ENCODE data around the gene KAT6B. TPM values are rescaled to one million over a fixed set of nuclear protein-coding genes. Genes with fewer than 3 reads are reported as not detected.
A peak's percentile ranks its signal among the peaks of the same experiment; 100 is the strongest.

The KAT6B gene
- total RNA-seq, 1 experiment from 2014 or later = 21.1 TPM

DNA sequence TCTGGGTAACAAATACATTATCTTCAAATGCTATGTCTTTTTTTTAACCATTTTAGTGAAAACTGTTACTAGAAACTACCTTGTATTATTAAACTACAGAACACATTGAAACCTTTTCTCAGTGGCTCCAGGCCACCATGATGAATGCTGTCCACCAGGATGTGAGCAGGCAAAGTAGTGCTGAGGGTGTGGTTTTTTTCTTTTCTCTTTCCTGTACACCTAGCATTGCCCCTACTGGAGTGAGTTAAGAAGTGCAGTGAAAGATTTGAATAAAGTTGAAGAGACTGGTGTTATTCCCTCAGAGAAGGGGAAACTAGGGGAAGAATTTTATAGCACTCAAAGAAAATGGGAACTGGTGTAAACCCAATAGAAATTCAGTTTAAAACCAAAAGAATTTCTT, 165.0 kb downstream of the KAT6B start:
- Histone ChIP-seq H3K4me3 (no peak overlapping the region), H3K4me1 (no peaks in the 10 kb centered on the region; the same call in 1 of the 2 replicates), H3K9me3 (replicated peaks) (no peaks in the 10 kb centered on the region), H3K27ac (no peak overlapping the region), H3K27me3 (no peaks in the 10 kb centered on the region), H3K36me3 (peaks cover 7% of the 10 kb centered on the region; the same call in 1 of the 2 replicates)
- DNase-seq = peak in 1 of 2 experiments; percentile 42

GRCh38 chr10:74992068-74992467, 165.7 kb downstream of the KAT6B start:
- Histone ChIP-seq H3K36me3 (peaks cover 7% of the 10 kb centered on the region; the same call in 1 of the 2 replicates), H3K9me3 (replicated peaks) (no peaks in the 10 kb centered on the region), H3K27ac (no peak overlapping the region), H3K27me3 (no peaks in the 10 kb centered on the region), H3K4me1 (no peaks in the 10 kb centered on the region; the same call in 1 of the 2 replicates), H3K4me3 (no peak overlapping the region)
- DNase-seq = no peak

DNA sequence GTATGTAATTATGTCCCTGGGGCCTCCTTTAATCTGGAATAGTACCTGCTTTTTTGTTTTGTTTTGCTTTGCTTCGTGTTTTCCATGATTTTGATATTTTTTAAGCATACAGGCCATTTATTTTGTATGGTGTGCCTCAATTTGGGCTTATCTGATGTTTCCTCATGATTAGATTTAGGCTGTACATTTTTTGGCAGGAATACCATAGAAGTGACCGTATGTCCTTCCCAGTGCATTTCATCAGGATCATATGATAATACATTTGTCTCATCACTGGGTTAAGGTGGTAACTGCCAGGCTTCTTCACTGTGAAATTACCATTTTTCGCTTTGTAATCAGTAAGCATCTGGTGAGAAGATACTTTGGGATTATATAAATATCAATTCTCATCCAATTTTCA, 167.2 kb downstream of the KAT6B start:
- Histone ChIP-seq H3K27me3 (no peaks in the 10 kb centered on the region), H3K9me3 (replicated peaks) (no peaks in the 10 kb centered on the region), H3K27ac (no peak overlapping the region), H3K4me1 (no peaks in the 10 kb centered on the region; the same call in 1 of the 2 replicates), H3K36me3 (peaks cover 11% of the 10 kb centered on the region; the same call in 1 of the 2 replicates), H3K4me3 (no peak overlapping the region)
- DNase-seq = no peak

- no peak overlapping the region for H3K27ac ChIP-seq
- H3K9me3 ChIP-seq (replicated peaks) = no peaks in the 10 kb centered on the region
- H3K27me3 ChIP-seq = no peaks in the 10 kb centered on the region
- no peaks in the 10 kb centered on the region for H3K4me1 ChIP-seq
- no peak for DNase-seq
- H3K4me3 ChIP-seq = no peak overlapping the region
- H3K36me3 ChIP-seq = peaks cover 9% of the 10 kb centered on the region; the same call in 1 of the 2 replicates
Observed at GRCh38 chr10:74994854-74995253, 168.5 kb downstream of the KAT6B start.

GRCh38 chr10:74995806-74996205, 169.4 kb downstream of the KAT6B start:
- Histone ChIP-seq H3K4me3 (no peak overlapping the region), H3K9me3 (replicated peaks) (no peaks in the 10 kb centered on the region), H3K4me1 (no peaks in the 10 kb centered on the region), H3K27ac (no peak overlapping the region), H3K36me3 (peaks cover 9% of the 10 kb centered on the region; the same call in 1 of the 2 replicates), H3K27me3 (no peaks in the 10 kb centered on the region)
- DNase-seq = no peak

GRCh38 chr10:74997163-74997562, 170.8 kb downstream of the KAT6B start:
- H3K27me3 ChIP-seq = no peaks in the 10 kb centered on the region
- H3K36me3 ChIP-seq = peaks cover 9% of the 10 kb centered on the region; the same call in 1 of the 2 replicates
- H3K4me1 ChIP-seq = no peaks in the 10 kb centered on the region
- no peak overlapping the region for H3K27ac ChIP-seq
- no peak for DNase-seq
- H3K9me3 ChIP-seq (replicated peaks) = no peaks in the 10 kb centered on the region
- no peak overlapping the region for H3K4me3 ChIP-seq

GRCh38 chr10:75000748-75001321, 174.4 kb downstream of the KAT6B start:
- Histone ChIP-seq H3K27ac (no peak overlapping the region), H3K4me1 (no peaks in the 10 kb centered on the region), H3K4me3 (no peak overlapping the region), H3K27me3 (no peaks in the 10 kb centered on the region), H3K9me3 (replicated peaks) (no peaks in the 10 kb centered on the region), H3K36me3 (peaks cover 4% of the 10 kb centered on the region; the same call in 1 of the 2 replicates)
- DNase-seq = no peak

GRCh38 chr10:75001715-75002350, 175.4 kb downstream of the KAT6B start:
- H3K36me3 ChIP-seq = peaks cover 4% of the 10 kb centered on the region; the same call in 1 of the 2 replicates
- no peak for DNase-seq
- no peaks in the 10 kb centered on the region for H3K9me3 ChIP-seq (replicated peaks)

DNA sequence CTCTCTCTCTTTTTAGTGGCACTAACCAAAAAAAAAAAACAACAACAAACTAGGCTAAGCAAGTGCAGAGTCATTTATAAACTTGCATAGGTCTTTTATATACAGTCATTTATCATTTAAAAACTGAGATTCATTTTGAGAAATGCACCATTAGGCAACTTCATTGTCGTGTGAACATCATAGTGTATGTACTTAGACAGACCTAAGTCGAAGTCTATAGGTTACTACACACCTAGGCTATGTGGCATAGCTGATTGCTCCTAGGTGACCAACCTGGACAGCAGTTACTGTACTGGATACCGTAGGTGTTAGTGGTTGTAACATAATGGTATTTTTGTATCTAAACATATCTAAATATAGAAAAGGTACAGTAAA, 175.9 kb downstream of the KAT6B start:
- Histone ChIP-seq H3K9me3 (replicated peaks) (no peaks in the 10 kb centered on the region), H3K4me3 (no peak overlapping the region), H3K4me1 (no peaks in the 10 kb centered on the region), H3K36me3 (peaks cover 4% of the 10 kb centered on the region; the same call in 1 of the 2 replicates), H3K27ac (no peak overlapping the region), H3K27me3 (no peaks in the 10 kb centered on the region)
- no peak for DNase-seq

More at GRCh38 chr10:75001715-75002350, 175.4 kb downstream of the KAT6B start:
- Histone ChIP-seq H3K4me1 (no peaks in the 10 kb centered on the region), H3K27me3 (no peaks in the 10 kb centered on the region), H3K27ac (no peak overlapping the region), H3K4me3 (no peak overlapping the region)

- H3K36me3 ChIP-seq = peaks cover 4% of the 10 kb centered on the region; the same call in 1 of the 2 replicates
- no peaks in the 10 kb centered on the region for H3K9me3 ChIP-seq (replicated peaks)
- no peaks in the 10 kb centered on the region for H3K4me1 ChIP-seq
- H3K27ac ChIP-seq = no peak overlapping the region
- no peak overlapping the region for H3K4me3 ChIP-seq
- H3K27me3 ChIP-seq = no peaks in the 10 kb centered on the region
- DNase-seq = no peak
Observed at GRCh38 chr10:75002967-75003594, 176.7 kb downstream of the KAT6B start.

GRCh38 chr10:75003891-75004290, 177.5 kb downstream of the KAT6B start:
- Histone ChIP-seq H3K27ac (no peak overlapping the region), H3K27me3 (no peaks in the 10 kb centered on the region), H3K36me3 (no peaks in the 10 kb centered on the region), H3K4me3 (no peak overlapping the region), H3K4me1 (no peaks in the 10 kb centered on the region), H3K9me3 (replicated peaks) (no peaks in the 10 kb centered on the region)
- DNase-seq = no peak

DNA sequence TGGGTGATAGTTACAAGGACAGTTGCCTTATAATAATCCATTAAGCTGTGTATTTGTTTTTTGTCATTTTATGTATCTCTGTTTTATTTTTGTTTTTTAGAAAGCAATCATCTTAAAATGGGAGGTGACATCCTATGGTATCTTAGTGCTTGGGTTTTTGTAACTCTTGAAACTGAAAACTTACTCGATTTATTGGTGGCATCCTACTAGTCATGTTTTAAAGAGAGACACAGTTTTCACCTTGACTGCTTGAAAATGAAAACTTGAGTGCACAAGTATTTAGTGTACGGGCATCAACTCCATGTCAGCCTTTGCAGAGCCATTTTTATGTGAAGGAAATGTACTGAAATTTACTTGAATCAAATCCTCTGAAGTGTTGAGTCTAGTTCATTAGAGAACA, 181.2 kb downstream of the KAT6B start:
- no peak for DNase-seq
- H3K4me1 ChIP-seq = no peaks in the 10 kb centered on the region
- no peak overlapping the region for H3K27ac ChIP-seq
- H3K9me3 ChIP-seq (replicated peaks) = no peaks in the 10 kb centered on the region
- H3K4me3 ChIP-seq = no peak overlapping the region
- no peaks in the 10 kb centered on the region for H3K36me3 ChIP-seq
- H3K27me3 ChIP-seq = no peaks in the 10 kb centered on the region

GRCh38 chr10:75008952-75009351, 182.6 kb downstream of the KAT6B start:
- no peak for DNase-seq
- no peaks in the 10 kb centered on the region for H3K9me3 ChIP-seq (replicated peaks)

DNA sequence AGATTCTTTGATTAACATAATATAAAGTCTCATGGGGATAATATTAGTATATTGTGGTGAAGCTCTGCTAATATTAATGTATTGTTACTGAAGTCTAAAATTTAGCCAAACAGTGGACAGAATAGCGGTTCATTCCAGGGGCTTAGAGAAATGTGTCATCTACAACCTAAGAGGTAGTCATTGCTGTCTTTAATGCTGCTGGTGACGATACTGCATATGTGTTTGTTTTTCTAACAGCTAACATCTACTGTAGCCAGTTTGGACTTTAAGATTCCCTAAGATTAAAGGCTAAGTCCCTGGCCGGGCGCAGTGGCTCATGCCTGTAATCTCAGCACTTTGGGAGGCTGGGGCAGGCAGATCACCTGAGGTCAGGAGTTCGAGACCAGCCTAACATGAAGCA, 183.0 kb downstream of the KAT6B start:
- Histone ChIP-seq H3K27me3 (no peaks in the 10 kb centered on the region), H3K27ac (no peak overlapping the region), H3K36me3 (no peaks in the 10 kb centered on the region), H3K4me3 (no peak overlapping the region), H3K9me3 (replicated peaks) (no peaks in the 10 kb centered on the region), H3K4me1 (no peaks in the 10 kb centered on the region)
- DNase-seq = no peak

More at GRCh38 chr10:75008952-75009351, 182.6 kb downstream of the KAT6B start:
- Histone ChIP-seq H3K36me3 (no peaks in the 10 kb centered on the region), H3K4me3 (no peak overlapping the region), H3K27ac (no peak overlapping the region), H3K27me3 (no peaks in the 10 kb centered on the region), H3K4me1 (no peaks in the 10 kb centered on the region)

GRCh38 chr10:75010373-75010772, 184.0 kb downstream of the KAT6B start:
- Histone ChIP-seq H3K4me1 (peaks cover 4% of the 10 kb centered on the region; the same call in 1 of the 2 replicates), H3K27ac (no peak overlapping the region), H3K27me3 (no peaks in the 10 kb centered on the region), H3K4me3 (no peak overlapping the region), H3K36me3 (no peaks in the 10 kb centered on the region), H3K9me3 (replicated peaks) (no peaks in the 10 kb centered on the region)
- DNase-seq = no peak
